DOHH2 (cell line): ENCODE results near the gene ASTL.

Experiments
- H3F3A ChIP-seq: fragments of 200-600 bp; sonication (generic), shearing (Covaris generic); 2 replicates; pipeline ENCODE4 v1.6.0; 2016; ENCODE audit warnings: antibody characterized with exemption, mild to moderate bottlenecking; ENCODE audit not compliant: control insufficient read depth, insufficient read depth
- H3K27ac ChIP-seq: fragments of 200-600 bp; sonication (generic); 2 replicates; pipeline ENCODE4 v1.5.1; 2014; ENCODE audit warnings: low read depth, mild to moderate bottlenecking, low read length, moderate library complexity
- H3K27me3 ChIP-seq: fragments of 200-600 bp; sonication (generic); 2 replicates; pipeline ENCODE4 v1.6.1; 2014; ENCODE audit warnings: mild to moderate bottlenecking, low read length, mixed read lengths; ENCODE audit not compliant: control insufficient read depth
- H3K36me3 ChIP-seq: fragments of 200-600 bp; sonication (generic); 2 replicates; pipeline ENCODE4 v1.6.1; 2014; ENCODE audit warnings: mild to moderate bottlenecking, low read length, moderate library complexity, mixed read lengths; ENCODE audit not compliant: control insufficient read depth
- H3K4me1 ChIP-seq: fragments of 200-600 bp; sonication (generic); 2 replicates; pipeline ENCODE4 v1.6.1; 2014; ENCODE audit warnings: mild to moderate bottlenecking, low read length, mixed read lengths; ENCODE audit not compliant: control insufficient read depth
- H3K4me2 ChIP-seq: fragments of 200-600 bp; sonication (generic); 2 replicates; pipeline ENCODE4 v1.6.0; 2014; ENCODE audit warnings: mild to moderate bottlenecking, low read length, moderate library complexity
- H3K4me3 ChIP-seq: fragments of 200-600 bp; sonication (generic); 2 replicates; pipeline ENCODE4 v1.5.1; 2014; ENCODE audit warnings: mild to moderate bottlenecking, low read length, mixed read lengths
- H3K79me2 ChIP-seq: fragments of 200-600 bp; sonication (generic); 2 replicates; pipeline ENCODE4 v1.6.1; 2014; ENCODE audit warnings: mild to moderate bottlenecking, low read length, mixed read lengths; ENCODE audit not compliant: control insufficient read depth
- H3K9me2 ChIP-seq: fragments of 200-600 bp; sonication (generic); replicated peaks from 2 replicates; pipeline ENCODE4 v1.6.1; 2014; ENCODE audit warnings: mild to moderate bottlenecking, low read length, mixed read lengths; ENCODE audit not compliant: control insufficient read depth
- H3K9me3 ChIP-seq: fragments of 200-600 bp; sonication (generic); 2 replicates; pipeline ENCODE4 v1.6.1; 2014; ENCODE audit warnings: antibody characterized with exemption, low read length, mixed read lengths; ENCODE audit not compliant: control insufficient read depth, insufficient read depth
- H4K20me1 ChIP-seq: fragments of 200-600 bp; sonication (generic); 2 replicates; pipeline ENCODE4 v1.6.0; 2014; ENCODE audit warnings: low read depth, mild to moderate bottlenecking, antibody characterized with exemption, low read length, moderate library complexity; ENCODE audit not compliant: control insufficient read depth, insufficient read depth
- CTCF ChIP-seq: fragments of 200-600 bp; sonication (generic); IDR thresholded peaks from one replicate; pipeline ENCODE4 v1.5.1; 2014; ENCODE audit warnings: antibody characterized with exemption, mild to moderate bottlenecking, low read depth, low read length; ENCODE audit not compliant: poor library complexity, severe bottlenecking
- EZH2phosphoT487 ChIP-seq: fragments of 200-600 bp; sonication (generic); IDR thresholded peaks from 2 replicates; pipeline ENCODE4 v1.6.1; 2017; ENCODE audit warnings: borderline replicate concordance, mild to moderate bottlenecking, antibody characterized with exemption, low read length, moderate library complexity, mixed read lengths

Gene ASTL

GRCh38 chr2:96154506-96155380 is 16.4 kb upstream of the ASTL start:
- no peaks in the 10 kb centered on the region for H3F3A ChIP-seq
- H3K4me3 ChIP-seq, result no peak overlapping the region
- H4K20me1 ChIP-seq, result no peaks in the 10 kb centered on the region
- TF ChIP-seq CTCF (no peak), EZH2phosphoT487 (no peak)
- no peaks in the 10 kb centered on the region for H3K36me3 ChIP-seq
- no peaks in the 10 kb centered on the region for H3K9me2 ChIP-seq
- no peaks in the 10 kb centered on the region for H3K9me3 ChIP-seq
- no peaks in the 10 kb centered on the region for H3K27me3 ChIP-seq
- H3K79me2 ChIP-seq, result no peaks in the 10 kb centered on the region
- H3K4me1 ChIP-seq, result peaks cover 83% of the 10 kb centered on the region
- no peak overlapping the region for H3K4me2 ChIP-seq
- no peak overlapping the region for H3K27ac ChIP-seq

GRCh38 chr2:96153991-96154431 is 15.7 kb upstream of the ASTL start:
- Histone ChIP-seq H4K20me1 (no peaks in the 10 kb centered on the region), H3K9me3 (no peaks in the 10 kb centered on the region), H3K4me2 (no peak overlapping the region), H3K27ac (no peak overlapping the region), H3K4me3 (no peak overlapping the region), H3K27me3 (no peaks in the 10 kb centered on the region), H3K9me2 (no peaks in the 10 kb centered on the region), H3K4me1 (peaks cover 83% of the 10 kb centered on the region), H3F3A (peaks cover 5% of the 10 kb centered on the region; the same call in 1 of the 2 replicates), H3K36me3 (no peaks in the 10 kb centered on the region), H3K79me2 (no peaks in the 10 kb centered on the region)
- TF ChIP-seq CTCF (no peak), EZH2phosphoT487 (no peak)

GRCh38 chr2:96153291-96153713 is 15.0 kb upstream of the ASTL start:
- Histone ChIP-seq H3K4me2 (no peak overlapping the region), H3F3A (peaks cover 5% of the 10 kb centered on the region), H3K4me3 (no peak overlapping the region), H3K9me3 (no peaks in the 10 kb centered on the region), H3K27ac (no peak overlapping the region), H3K36me3 (no peaks in the 10 kb centered on the region), H3K4me1 (peaks cover 83% of the 10 kb centered on the region), H3K9me2 (no peaks in the 10 kb centered on the region), H3K27me3 (no peaks in the 10 kb centered on the region), H4K20me1 (no peaks in the 10 kb centered on the region), H3K79me2 (no peaks in the 10 kb centered on the region)
- TF ChIP-seq EZH2phosphoT487 (no peak), CTCF (no peak)
